GM12878 (cell line): ENCODE measurements around the gene MORF4L2. TPM values are rescaled to one million over a fixed set of nuclear protein-coding genes. Genes with fewer than 3 reads are reported as not detected.

Experiments used
- CEBPB ChIP-seq, 2 experiments: fragments of 150-350 bp in 1 of 2; IDR thresholded peaks; 2 replicates each; pipeline ENCODE4 v1.6.1; 2012 to 2014; ENCODE audit warnings: low read depth in 2 of 2, low read length in 2 of 2, borderline replicate concordance in 1 of 2, inconsistent platforms in 1 of 2
- CHD2 ChIP-seq: IDR thresholded peaks from 2 replicates; pipeline ENCODE4 v1.6.1; 2011; ENCODE audit warnings: low read depth, low read length, improper control_type of control experiment, borderline replicate concordance
- ETV6 ChIP-seq, 2 experiments: fragments of 450-650 bp in 1 of 2; IDR thresholded peaks in 1 of 2; conservative IDR thresholded peaks in 1 of 2; 2 replicates each; pipeline ENCODE4 v1.6.1; 2014; ENCODE audit warnings: antibody characterized with exemption in 1 of 2, borderline replicate concordance in 1 of 2, low read depth in 1 of 2, mild to moderate bottlenecking in 1 of 2, moderate library complexity in 1 of 2
- IKZF1 ChIP-seq: fragments of 450-650 bp; conservative IDR thresholded peaks from 2 replicates; pipeline ENCODE4 v1.6.1; 2017; ENCODE audit warnings: antibody characterized with exemption, mild to moderate bottlenecking
- IKZF2 ChIP-seq, 2 experiments: fragments of 450-650 bp; IDR thresholded peaks; 2 replicates each; pipeline ENCODE4 v1.6.1; 2017; ENCODE audit warnings: mild to moderate bottlenecking in 2 of 2, moderate library complexity in 2 of 2
- POLR2A ChIP-seq: IDR thresholded peaks from 2 replicates; pipeline ENCODE4 v1.6.1; 2011; ENCODE audit warnings: low read depth, mild to moderate bottlenecking, low read length
- ZNF384 ChIP-seq: IDR thresholded peaks from 2 replicates; pipeline ENCODE4 v1.6.1; 2012; ENCODE audit warnings: low read depth, mild to moderate bottlenecking, low read length, improper control_type of control experiment, borderline replicate concordance
- polyA plus RNA-seq, 11 experiments: library from polyadenylated mRNA; depleted of rRNA in 4 of 11; unstranded in 6 of 11; stranded (reverse) in 5 of 11; fragments of >200 nt; fragmentation: Nextera tagmentation in 4 of 11; fragmentation: Illumina TruSeq in 1 of 11; extraction: Ambion mirVana in 4 of 11; extraction: Trizol in 1 of 11; gene quantifications; 1 replicate in 1 of 11; 2 replicates in 10 of 11; pipeline versions ENCODE4 v1.2.1 to v1.2.3, GENCODE V29; 2011 to 2016; ENCODE audit warnings: inconsistent platforms in 2 of 11, missing spikeins in 2 of 11, low read depth in 1 of 11
- total RNA-seq, 4 experiments: library from RNA; depleted of rRNA in 3 of 4; stranded (reverse); fragments of >200 nt in 3 of 4; fragmentation: Illumina TruSeq in 1 of 4; extraction: Trizol in 1 of 4; gene quantifications; 2 replicates each; pipeline versions ENCODE4 v1.2.1 to v1.2.3, GENCODE V29; 2013 to 2021
- TF ChIP-seq, protein P1 (sequence below), 3 experiments: IDR thresholded peaks in 2 of 3; conservative IDR thresholded peaks in 1 of 3; 2 replicates each; pipeline ENCODE4 v1.5.1; 2011; ENCODE audit warnings: low read depth in 3 of 3, low read length in 3 of 3, mild to moderate bottlenecking in 3 of 3, control low read depth in 2 of 3, moderate library complexity in 2 of 3, inconsistent platforms in 1 of 3, mixed read lengths in 1 of 3; ENCODE audit not compliant: control insufficient read depth in 2 of 3, insufficient read depth in 1 of 3; ENCODE audit errors: extremely low read depth in 1 of 3
- TF ChIP-seq, protein P2 (sequence below): fragments of 450-650 bp; IDR thresholded peaks from 2 replicates; pipeline ENCODE4 v1.6.1; 2018; ENCODE audit warnings: mild to moderate bottlenecking, low read depth, moderate library complexity; ENCODE audit not compliant: partially characterized antibody
- TF ChIP-seq, protein P3 (sequence below): fragments of 450-650 bp; IDR thresholded peaks from 2 replicates; pipeline ENCODE4 v1.6.1; 2017; ENCODE audit warnings: mild to moderate bottlenecking, moderate library complexity
- TF ChIP-seq, protein P4 (sequence below): IDR thresholded peaks from 2 replicates; pipeline ENCODE4 v1.6.1; 2011; ENCODE audit warnings: mild to moderate bottlenecking, low read depth, low read length, moderate library complexity; ENCODE audit not compliant: insufficient replicate concordance
- TF ChIP-seq, protein P5 (sequence below): fragments of 450-650 bp; formaldehyde crosslinking; IDR thresholded peaks from 2 replicates; pipeline ENCODE4 v1.5.0; 2022; ENCODE audit warnings: mild to moderate bottlenecking, missing genetic modification characterization

The MORF4L2 gene
- total and polyA plus RNA-seq, 10 of the 15 experiments (the other 5 are each of a cell fraction or from before 2014, with no cell fraction given): 118 to 311 (median 199) TPM

DNA sequence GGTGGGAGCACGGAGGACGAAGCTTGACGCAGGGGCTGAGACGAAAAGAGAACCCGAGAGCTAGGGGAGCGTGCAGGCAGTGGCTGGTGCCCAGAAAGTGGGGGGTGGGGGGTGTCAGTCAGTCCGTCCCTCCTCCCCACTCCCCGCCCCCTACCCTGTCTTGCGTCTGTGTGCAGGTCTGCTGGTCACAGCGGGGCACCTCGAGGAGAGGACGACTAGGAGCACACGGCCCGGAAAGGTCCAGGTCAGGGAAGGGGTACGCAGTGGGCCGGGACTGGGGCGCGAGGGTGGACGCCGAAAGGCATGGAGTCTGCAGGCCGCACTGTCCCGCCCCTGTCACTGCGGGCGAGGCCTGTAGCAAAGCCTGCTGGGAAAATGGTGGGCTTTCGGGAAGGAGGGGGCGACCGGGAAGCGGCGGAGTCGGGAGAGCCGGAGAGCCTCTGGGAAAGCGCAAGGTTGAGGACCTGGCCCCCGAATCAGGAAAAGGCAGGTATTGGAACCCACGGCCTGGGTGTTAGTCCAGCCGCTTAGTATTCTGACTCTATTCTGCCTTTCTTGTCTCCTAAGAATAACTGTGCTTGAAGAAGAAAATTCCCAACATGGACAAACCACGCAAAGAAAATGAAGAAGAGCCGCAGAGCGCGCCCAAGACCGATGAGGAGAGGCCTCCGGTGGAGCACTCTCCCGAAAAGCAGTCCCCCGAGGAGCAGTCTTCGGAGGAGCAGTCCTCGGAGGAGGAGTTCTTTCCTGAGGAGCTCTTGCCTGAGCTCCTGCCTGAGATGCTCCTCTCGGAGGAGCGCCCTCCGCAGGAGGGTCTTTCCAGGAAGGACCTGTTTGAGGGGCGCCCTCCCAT, 57.0 kb downstream of the MORF4L2 start (continued):
- TF ChIP-seq, protein P1, sequence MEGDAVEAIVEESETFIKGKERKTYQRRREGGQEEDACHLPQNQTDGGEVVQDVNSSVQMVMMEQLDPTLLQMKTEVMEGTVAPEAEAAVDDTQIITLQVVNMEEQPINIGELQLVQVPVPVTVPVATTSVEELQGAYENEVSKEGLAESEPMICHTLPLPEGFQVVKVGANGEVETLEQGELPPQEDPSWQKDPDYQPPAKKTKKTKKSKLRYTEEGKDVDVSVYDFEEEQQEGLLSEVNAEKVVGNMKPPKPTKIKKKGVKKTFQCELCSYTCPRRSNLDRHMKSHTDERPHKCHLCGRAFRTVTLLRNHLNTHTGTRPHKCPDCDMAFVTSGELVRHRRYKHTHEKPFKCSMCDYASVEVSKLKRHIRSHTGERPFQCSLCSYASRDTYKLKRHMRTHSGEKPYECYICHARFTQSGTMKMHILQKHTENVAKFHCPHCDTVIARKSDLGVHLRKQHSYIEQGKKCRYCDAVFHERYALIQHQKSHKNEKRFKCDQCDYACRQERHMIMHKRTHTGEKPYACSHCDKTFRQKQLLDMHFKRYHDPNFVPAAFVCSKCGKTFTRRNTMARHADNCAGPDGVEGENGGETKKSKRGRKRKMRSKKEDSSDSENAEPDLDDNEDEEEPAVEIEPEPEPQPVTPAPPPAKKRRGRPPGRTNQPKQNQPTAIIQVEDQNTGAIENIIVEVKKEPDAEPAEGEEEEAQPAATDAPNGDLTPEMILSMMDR (IDR thresholded peaks at IDR 0.05 in 2 of 3, conservative IDR thresholded peaks at IDR 0.05 in 1 of 3; ENCODE audit: control insufficient read depth in 2 of 3, extremely low read depth in 1 of 3, insufficient read depth in 1 of 3, low read depth in 3 of 3, low read length in 3 of 3): peak in 2 of 3 experiments; percentile 15 to 39; a peak in 2 of 6 replicates
- TF ChIP-seq, protein P2, sequence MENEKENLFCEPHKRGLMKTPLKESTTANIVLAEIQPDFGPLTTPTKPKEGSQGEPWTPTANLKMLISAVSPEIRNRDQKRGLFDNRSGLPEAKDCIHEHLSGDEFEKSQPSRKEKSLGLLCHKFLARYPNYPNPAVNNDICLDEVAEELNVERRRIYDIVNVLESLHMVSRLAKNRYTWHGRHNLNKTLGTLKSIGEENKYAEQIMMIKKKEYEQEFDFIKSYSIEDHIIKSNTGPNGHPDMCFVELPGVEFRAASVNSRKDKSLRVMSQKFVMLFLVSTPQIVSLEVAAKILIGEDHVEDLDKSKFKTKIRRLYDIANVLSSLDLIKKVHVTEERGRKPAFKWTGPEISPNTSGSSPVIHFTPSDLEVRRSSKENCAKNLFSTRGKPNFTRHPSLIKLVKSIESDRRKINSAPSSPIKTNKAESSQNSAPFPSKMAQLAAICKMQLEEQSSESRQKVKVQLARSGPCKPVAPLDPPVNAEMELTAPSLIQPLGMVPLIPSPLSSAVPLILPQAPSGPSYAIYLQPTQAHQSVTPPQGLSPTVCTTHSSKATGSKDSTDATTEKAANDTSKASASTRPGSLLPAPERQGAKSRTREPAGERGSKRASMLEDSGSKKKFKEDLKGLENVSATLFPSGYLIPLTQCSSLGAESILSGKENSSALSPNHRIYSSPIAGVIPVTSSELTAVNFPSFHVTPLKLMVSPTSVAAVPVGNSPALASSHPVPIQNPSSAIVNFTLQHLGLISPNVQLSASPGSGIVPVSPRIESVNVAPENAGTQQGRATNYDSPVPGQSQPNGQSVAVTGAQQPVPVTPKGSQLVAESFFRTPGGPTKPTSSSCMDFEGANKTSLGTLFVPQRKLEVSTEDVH: no peak
- TF ChIP-seq, protein P3, sequence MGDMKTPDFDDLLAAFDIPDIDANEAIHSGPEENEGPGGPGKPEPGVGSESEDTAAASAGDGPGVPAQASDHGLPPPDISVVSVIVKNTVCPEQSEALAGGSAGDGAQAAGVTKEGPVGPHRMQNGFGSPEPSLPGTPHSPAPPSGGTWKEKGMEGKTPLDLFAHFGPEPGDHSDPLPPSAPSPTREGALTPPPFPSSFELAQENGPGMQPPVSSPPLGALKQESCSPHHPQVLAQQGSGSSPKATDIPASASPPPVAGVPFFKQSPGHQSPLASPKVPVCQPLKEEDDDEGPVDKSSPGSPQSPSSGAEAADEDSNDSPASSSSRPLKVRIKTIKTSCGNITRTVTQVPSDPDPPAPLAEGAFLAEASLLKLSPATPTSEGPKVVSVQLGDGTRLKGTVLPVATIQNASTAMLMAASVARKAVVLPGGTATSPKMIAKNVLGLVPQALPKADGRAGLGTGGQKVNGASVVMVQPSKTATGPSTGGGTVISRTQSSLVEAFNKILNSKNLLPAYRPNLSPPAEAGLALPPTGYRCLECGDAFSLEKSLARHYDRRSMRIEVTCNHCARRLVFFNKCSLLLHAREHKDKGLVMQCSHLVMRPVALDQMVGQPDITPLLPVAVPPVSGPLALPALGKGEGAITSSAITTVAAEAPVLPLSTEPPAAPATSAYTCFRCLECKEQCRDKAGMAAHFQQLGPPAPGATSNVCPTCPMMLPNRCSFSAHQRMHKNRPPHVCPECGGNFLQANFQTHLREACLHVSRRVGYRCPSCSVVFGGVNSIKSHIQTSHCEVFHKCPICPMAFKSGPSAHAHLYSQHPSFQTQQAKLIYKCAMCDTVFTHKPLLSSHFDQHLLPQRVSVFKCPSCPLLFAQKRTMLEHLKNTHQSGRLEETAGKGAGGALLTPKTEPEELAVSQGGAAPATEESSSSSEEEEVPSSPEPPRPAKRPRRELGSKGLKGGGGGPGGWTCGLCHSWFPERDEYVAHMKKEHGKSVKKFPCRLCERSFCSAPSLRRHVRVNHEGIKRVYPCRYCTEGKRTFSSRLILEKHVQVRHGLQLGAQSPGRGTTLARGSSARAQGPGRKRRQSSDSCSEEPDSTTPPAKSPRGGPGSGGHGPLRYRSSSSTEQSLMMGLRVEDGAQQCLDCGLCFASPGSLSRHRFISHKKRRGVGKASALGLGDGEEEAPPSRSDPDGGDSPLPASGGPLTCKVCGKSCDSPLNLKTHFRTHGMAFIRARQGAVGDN: 0 out of 2 replicates have a peak, but pooled peaks have one; percentile 29
- TF ChIP-seq ETV6 (conservative IDR thresholded peaks at IDR 0.05 in 1 of 2, IDR thresholded peaks at IDR 0.05 in 1 of 2; ENCODE audit: borderline replicate concordance in 1 of 2, low read depth in 1 of 2): no peak
- TF ChIP-seq ZNF384: no peak
- TF ChIP-seq CEBPB (IDR thresholded peaks at IDR 0.05; ENCODE audit: borderline replicate concordance in 1 of 2, low read depth in 2 of 2, low read length in 2 of 2): no peak
- TF ChIP-seq, protein P4, sequence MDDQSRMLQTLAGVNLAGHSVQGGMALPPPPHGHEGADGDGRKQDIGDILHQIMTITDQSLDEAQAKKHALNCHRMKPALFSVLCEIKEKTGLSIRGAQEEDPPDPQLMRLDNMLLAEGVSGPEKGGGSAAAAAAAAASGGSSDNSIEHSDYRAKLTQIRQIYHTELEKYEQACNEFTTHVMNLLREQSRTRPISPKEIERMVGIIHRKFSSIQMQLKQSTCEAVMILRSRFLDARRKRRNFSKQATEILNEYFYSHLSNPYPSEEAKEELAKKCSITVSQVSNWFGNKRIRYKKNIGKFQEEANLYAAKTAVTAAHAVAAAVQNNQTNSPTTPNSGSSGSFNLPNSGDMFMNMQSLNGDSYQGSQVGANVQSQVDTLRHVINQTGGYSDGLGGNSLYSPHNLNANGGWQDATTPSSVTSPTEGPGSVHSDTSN: peak; percentile 52
- TF ChIP-seq IKZF1: peak; percentile 71
- peak in 1 of 2 experiments; percentile 51; a peak in 2 of 4 replicates for TF ChIP-seq IKZF2 (IDR thresholded peaks at IDR 0.05)
- peak; percentile 51; the same call in 1 of the 2 replicates for TF ChIP-seq POLR2A
- TF ChIP-seq CHD2: 0 out of 2 replicates have a peak, but pooled peaks have one; percentile 24
- TF ChIP-seq, protein P5, sequence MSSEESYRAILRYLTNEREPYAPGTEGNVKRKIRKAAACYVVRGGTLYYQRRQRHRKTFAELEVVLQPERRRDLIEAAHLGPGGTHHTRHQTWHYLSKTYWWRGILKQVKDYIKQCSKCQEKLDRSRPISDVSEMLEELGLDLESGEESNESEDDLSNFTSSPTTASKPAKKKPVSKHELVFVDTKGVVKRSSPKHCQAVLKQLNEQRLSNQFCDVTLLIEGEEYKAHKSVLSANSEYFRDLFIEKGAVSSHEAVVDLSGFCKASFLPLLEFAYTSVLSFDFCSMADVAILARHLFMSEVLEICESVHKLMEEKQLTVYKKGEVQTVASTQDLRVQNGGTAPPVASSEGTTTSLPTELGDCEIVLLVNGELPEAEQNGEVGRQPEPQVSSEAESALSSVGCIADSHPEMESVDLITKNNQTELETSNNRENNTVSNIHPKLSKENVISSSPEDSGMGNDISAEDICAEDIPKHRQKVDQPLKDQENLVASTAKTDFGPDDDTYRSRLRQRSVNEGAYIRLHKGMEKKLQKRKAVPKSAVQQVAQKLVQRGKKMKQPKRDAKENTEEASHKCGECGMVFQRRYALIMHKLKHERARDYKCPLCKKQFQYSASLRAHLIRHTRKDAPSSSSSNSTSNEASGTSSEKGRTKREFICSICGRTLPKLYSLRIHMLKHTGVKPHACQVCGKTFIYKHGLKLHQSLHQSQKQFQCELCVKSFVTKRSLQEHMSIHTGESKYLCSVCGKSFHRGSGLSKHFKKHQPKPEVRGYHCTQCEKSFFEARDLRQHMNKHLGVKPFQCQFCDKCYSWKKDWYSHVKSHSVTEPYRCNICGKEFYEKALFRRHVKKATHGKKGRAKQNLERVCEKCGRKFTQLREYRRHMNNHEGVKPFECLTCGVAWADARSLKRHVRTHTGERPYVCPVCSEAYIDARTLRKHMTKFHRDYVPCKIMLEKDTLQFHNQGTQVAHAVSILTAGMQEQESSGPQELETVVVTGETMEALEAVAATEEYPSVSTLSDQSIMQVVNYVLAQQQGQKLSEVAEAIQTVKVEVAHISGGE (CRISPR knock-in tag): no peak
